Gastrocnemius medialis (tissue), 4 donors: ENCODE measurements around the gene FOSB.

ENCODE experiments used
- CTCF ChIP-seq, 5 experiments: fragments of 450-650 bp in 3 of 5; fragments of 200-600 bp in 2 of 5; sonication (generic) in 2 of 5; IDR thresholded peaks in 4 of 5; conservative IDR thresholded peaks in 1 of 5; 1 replicate in 4 of 5; 2 replicates in 1 of 5; pipeline ENCODE4 v1.5.1; 2016 to 2019; ENCODE audit warnings: antibody characterized with exemption in 5 of 5, mild to moderate bottlenecking in 3 of 5, moderate library complexity in 3 of 5
- POLR2A ChIP-seq, 2 donors: fragments of 450-650 bp; IDR thresholded peaks; one replicate each; pipeline ENCODE4 v1.6.1; 2017; ENCODE audit warnings: antibody characterized with exemption in 2 of 2, mild to moderate bottlenecking in 2 of 2, moderate library complexity in 2 of 2

DNA sequence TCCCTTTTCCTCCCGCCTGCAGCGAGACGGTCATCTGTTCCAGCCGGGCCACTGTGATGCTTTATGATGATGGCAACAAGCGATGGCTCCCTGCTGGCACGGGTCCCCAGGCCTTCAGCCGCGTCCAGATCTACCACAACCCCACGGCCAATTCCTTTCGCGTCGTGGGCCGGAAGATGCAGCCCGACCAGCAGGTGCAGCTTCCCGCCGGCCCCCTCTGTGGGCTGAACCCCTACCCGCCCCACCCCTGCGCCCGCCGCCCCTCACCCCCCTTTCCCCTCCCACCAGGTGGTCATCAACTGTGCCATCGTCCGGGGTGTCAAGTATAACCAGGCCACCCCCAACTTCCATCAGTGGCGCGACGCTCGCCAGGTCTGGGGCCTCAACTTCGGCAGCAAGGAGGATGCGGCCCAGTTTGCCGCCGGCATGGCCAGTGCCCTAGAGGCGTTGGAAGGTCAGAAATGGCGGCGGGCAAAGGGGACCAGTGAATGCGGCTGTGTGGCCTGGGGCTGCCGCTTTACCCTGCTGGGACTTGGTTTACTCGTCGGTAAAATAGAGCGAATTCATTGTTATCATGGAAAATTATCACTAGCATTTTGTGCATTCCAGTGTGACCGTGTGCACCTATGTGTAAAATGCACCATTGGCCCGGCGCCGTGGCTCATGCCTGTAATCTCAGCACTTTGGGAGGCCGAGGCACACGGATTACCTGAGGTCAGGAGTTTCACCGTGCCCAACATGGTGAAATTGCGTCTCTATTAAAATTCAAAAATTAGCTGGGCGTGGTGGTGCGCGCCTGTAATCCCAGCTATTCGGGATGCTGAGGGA, 50.1 kb downstream of the FOSB start:
- TF ChIP-seq CTCF (IDR thresholded peaks at IDR 0.05 in 4 of 5, conservative IDR thresholded peaks at IDR 0.05 in 1 of 5) = no peak
- TF ChIP-seq POLR2A (IDR thresholded peaks at IDR 0.05) = no peak
